AG04449 (cell line): Measurements from ENCODE around the gene B4GALT2.

Experiments used
- CTCF ChIA-PET: fragments of 350-600 bp; formaldehyde crosslinking; extraction: SDS; loops from one replicate; lab custom pipeline; 2021; ENCODE audit warnings: antibody characterized with exemption; lab: Yijun Ruan, JAX
- POLR2A ChIA-PET: fragments of 400-600, 350-600 bp; formaldehyde crosslinking; extraction: SDS; loops from one replicate; lab custom pipeline; 2020; ENCODE audit warnings: antibody characterized with exemption, inconsistent platforms; lab: Yijun Ruan, JAX
- DNase-seq: peaks from one replicate; pipeline ENCODE4 v3.0.0-alpha.2; 2010; ENCODE audit warnings: low read depth, low spot score
- H3K4me3 ChIP-seq: 2 replicates; pipeline ENCODE4 v1.5.1; 2011; ENCODE audit warnings: low read depth, mild to moderate bottlenecking, control low read depth, low read length
- TF ChIP-seq, protein P1 (sequence below): IDR thresholded peaks from one replicate; pipeline ENCODE4 v1.5.1; 2011; ENCODE audit warnings: mild to moderate bottlenecking, moderate library complexity, low read length, control low read depth, inconsistent platforms; ENCODE audit not compliant: insufficient read depth; ENCODE audit errors: missing control alignments

B4GALT2 gene

DNA sequence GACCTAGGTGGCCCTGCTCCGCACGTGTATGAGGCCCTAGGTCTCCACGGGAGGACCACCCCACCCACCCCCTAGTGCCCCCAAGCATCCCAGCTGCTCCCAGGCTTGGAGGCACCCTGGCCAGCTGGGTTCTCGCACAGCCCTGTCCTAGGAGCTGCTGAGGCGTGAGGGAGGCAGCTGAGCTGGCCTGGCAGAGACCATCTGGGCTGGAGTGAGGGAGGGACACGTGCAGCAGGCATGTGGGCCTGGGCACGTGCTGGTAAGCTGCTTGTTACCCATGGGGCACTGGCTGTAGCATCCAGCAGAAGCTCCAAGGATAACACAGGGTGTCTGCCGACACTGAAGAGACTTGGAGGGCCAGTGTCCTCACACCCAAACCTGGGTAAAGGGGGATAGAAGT is 42.1 kb downstream of the B4GALT2 start:
- ChIA-PET CTCF (interaction anchor here (0.7 to 15.1 kb wide), 4 partner anchors 8 to 17 kb away, joined by 3 to 170 read pairs (median 10); no protein-coding TSS in a partner anchor), POLR2A (interaction anchor here (1.1 kb wide), 1 partner anchor 10 kb away, joined by 7 read pairs; the partner anchor contains the start of gene SLC6A9)
- no peak overlapping the region for H3K4me3 ChIP-seq
- TF ChIP-seq, protein P1, sequence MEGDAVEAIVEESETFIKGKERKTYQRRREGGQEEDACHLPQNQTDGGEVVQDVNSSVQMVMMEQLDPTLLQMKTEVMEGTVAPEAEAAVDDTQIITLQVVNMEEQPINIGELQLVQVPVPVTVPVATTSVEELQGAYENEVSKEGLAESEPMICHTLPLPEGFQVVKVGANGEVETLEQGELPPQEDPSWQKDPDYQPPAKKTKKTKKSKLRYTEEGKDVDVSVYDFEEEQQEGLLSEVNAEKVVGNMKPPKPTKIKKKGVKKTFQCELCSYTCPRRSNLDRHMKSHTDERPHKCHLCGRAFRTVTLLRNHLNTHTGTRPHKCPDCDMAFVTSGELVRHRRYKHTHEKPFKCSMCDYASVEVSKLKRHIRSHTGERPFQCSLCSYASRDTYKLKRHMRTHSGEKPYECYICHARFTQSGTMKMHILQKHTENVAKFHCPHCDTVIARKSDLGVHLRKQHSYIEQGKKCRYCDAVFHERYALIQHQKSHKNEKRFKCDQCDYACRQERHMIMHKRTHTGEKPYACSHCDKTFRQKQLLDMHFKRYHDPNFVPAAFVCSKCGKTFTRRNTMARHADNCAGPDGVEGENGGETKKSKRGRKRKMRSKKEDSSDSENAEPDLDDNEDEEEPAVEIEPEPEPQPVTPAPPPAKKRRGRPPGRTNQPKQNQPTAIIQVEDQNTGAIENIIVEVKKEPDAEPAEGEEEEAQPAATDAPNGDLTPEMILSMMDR, result no peak
- no peak for DNase-seq

DNA sequence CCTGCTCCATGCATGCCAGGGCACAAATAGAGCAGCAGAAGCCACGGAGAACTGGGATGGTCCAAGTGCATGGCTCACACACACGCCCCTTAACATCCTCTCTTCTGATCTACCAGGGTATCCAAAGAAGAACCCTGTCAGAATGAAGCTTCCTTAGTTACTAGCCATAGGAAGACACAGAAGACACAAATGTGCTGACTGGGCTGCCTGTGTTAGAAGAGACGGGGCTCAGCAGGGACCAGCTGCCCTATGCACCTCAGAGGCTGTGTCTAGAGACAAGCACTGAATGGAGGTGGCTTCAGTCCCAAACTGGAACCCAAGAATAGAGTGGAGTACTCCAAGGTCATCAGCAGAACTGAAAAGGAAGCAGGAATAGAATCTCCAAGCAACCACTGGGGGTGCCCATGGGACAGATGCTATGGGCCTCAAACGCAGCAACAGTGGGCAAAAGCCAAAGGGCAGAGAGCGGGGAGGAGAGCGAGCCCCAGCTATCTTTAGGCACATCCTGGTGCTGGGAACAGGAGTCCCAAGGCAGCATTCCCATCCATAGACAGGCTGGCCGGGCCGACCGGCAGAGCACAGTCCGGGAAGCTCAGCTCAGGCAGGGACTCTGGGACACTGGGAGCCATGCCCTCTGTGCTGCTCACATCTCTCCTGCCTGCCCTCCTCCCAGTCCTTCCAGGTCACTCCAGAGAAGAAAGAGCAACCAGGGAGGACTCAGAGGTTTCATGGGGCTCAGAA is 42.7 kb downstream of the B4GALT2 start:
- H3K4me3 ChIP-seq, result no peak overlapping the region
- ChIA-PET POLR2A (interaction anchor here (1.1 kb wide), 1 partner anchor 9 kb away, joined by 7 read pairs; the partner anchor contains the start of gene SLC6A9), CTCF (interaction anchor here (3.4 to 15.1 kb wide), 2 partner anchors 15 to 17 kb away, joined by 14 to 170 read pairs; no protein-coding TSS in a partner anchor)
- no peak for DNase-seq
- TF ChIP-seq, protein P1, result no peak

DNA sequence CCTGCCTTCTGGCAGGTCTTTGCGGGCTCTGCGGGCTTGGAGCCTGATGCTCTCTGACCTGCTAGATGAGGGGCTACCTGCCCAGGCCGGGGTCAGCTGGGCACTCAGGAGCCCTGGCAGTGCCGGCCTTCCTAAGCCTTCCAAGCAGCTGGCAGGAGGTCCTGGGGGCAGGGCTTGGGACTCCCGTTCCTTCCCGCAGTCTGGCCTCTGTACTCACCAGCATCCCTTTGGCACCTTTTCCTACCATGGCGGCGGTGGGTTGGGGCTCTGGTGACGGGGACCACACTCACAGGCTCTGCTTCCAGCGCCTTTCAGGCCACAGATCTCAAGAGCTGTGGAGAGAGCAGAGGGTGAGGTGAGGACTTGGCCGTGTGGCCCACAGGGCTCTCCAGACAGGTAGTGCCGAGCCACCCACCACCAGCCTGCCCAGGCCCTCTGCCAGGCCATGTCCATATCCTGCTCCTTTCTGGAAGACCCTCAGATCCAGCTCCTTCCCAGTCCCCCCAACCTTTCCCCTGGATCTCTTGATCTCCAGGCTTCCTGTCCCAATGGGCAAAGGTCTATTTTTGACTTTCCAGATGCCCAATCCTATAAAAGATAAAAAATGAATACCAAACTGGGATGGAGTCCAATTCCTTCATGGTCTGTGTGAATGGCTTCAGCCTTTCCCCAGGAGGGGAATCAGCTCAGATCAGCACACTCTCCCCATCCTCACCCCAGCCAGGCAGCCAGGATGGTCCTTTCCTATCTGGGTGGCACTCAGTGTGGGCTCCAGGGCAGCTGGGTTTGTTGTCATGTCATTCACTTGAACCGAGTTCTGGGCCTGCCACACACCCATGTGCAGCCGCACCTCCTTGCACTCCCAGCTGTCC is 45.3 kb downstream of the B4GALT2 start:
- no peak for DNase-seq
- POLR2A ChIA-PET, result no interaction called here
- no peak overlapping the region for H3K4me3 ChIP-seq
- CTCF ChIA-PET, result interaction anchor here (0.7 to 15.1 kb wide), 2 partner anchors 20 to 492 kb away, joined by 3 to 170 read pairs; no protein-coding TSS in a partner anchor
- TF ChIP-seq, protein P1, result no peak

DNA sequence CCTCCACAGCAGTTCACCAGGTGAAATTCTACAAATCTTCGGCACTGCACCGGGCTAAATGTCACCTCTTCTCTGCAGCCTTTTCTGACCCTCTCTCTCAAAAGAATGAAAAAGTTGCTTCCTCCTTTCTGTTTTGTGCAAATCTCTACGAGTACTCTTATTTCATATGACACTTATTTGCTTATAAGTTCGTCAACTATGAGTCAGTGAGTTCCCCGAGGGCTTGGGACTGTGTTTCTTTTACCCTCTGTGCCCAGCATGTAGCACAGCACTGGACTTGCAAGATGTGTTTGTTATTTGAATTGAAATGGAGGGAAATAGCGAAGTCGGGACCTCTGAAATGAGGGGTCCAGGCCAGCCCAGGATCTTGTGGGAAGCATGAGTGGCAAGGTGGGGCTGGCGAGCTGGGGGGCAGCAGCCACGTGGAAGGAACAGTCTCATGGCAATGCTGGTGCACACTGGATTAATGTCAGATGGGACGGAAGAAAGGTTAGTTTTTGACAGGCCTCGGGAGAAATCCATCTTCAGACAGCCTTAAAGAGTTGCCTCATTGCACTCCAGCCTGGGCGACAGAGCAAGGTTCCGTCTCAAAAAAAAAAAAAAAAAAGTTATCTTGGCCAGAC is 46.0 kb downstream of the B4GALT2 start:
- ChIA-PET CTCF (interaction anchor here (0.7 to 15.1 kb wide), 3 partner anchors 20 to 493 kb away, joined by 3 to 170 read pairs (median 11); no protein-coding TSS in a partner anchor), POLR2A (no interaction called here)
- DNase-seq, result no peak
- H3K4me3 ChIP-seq, result no peak overlapping the region
- TF ChIP-seq, protein P1, result no peak

DNA sequence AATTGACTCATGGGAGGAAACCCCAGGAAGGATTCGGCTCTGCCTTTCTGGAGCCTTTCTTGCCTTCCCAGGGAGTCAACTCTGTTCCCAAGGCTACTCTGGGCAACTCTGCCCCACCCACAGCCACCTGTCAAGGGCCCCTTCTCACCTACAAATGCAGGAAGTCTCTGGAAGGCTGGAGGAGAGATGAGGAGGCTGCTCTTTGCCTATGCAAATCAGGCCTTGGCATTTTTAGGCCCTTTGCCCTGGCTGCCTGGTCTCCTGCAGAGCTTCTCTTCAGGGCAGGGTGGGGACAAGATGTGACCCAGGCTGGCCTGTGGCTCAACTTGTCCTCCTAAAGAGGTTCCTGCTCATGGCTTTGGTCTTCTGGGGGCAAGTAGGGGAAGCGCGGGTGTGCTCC is 46.8 kb downstream of the B4GALT2 start:
- POLR2A ChIA-PET, result no interaction called here
- DNase-seq, result no peak
- H3K4me3 ChIP-seq, result no peak overlapping the region
- CTCF ChIA-PET, result interaction anchor here (0.6 to 15.1 kb wide), 4 partner anchors 10 to 22 kb away, joined by 3 to 170 read pairs (median 7); no protein-coding TSS in a partner anchor
- TF ChIP-seq, protein P1, result no peak
